Omental fat pad (tissue), 4 donors: ENCODE measurements around the gene NDC1. TPM values are rescaled to one million over a fixed set of nuclear protein-coding genes. Genes with fewer than 3 reads are reported as not detected.

Experiments
- ATAC-seq: fragments of 150-250 bp; one replicate; pipeline ENCODE4 v1.9.1; 2016; ENCODE audit warnings: mild to moderate bottlenecking, moderate library complexity; ENCODE audit not compliant: low FRiP score
- DNase-seq: peaks from one replicate; pipeline ENCODE4 v3.0.0-alpha.2; 2019; ENCODE audit warnings: low spot score
- CTCF ChIP-seq, 3 donors: fragments of 450-650 bp; IDR thresholded peaks; one replicate each; pipeline ENCODE4 v1.5.1; 2016 to 2017; ENCODE audit warnings: antibody characterized with exemption in 3 of 3, mild to moderate bottlenecking in 3 of 3, moderate library complexity in 2 of 3
- total RNA-seq, 4 donors: library from RNA; depleted of rRNA; stranded (reverse); fragments of >200 nt; gene quantifications; one replicate each; pipeline ENCODE4 v1.1.0, GENCODE V29; 2016

The NDC1 gene
- total RNA-seq, 4 donors from 2014 or later, result 9.2 to 16.3 (median 11.8) TPM

GRCh38 chr1:53732409-53732808 lies 105.7 kb downstream of the NDC1 start:
- ATAC-seq, result no peak

GRCh38 chr1:53731779-53732305 lies 106.3 kb downstream of the NDC1 start:
- no peak for DNase-seq
- ATAC-seq, result no peak
- TF ChIP-seq CTCF (IDR thresholded peaks at IDR 0.05), result no peak

More at GRCh38 chr1:53732409-53732808, 105.7 kb downstream of the NDC1 start:
- DNase-seq, result no peak
- no peak for TF ChIP-seq CTCF (IDR thresholded peaks at IDR 0.05)

GRCh38 chr1:53731043-53731600 lies 107.0 kb downstream of the NDC1 start:
- TF ChIP-seq CTCF (IDR thresholded peaks at IDR 0.05), result no peak
- no peak for ATAC-seq
- DNase-seq, result no peak

GRCh38 chr1:53730224-53730865 lies 107.8 kb downstream of the NDC1 start:
- DNase-seq, result no peak
- ATAC-seq, result no peak
- TF ChIP-seq CTCF (IDR thresholded peaks at IDR 0.05), result no peak

GRCh38 chr1:53729456-53730223 lies 108.5 kb downstream of the NDC1 start:
- no peak for DNase-seq
- no peak for TF ChIP-seq CTCF (IDR thresholded peaks at IDR 0.05)

GRCh38 chr1:53728702-53729455 lies 109.2 kb downstream of the NDC1 start:
- DNase-seq (no peak), ATAC-seq (no peak)
- no peak for TF ChIP-seq CTCF (IDR thresholded peaks at IDR 0.05)

More at GRCh38 chr1:53729456-53730223, 108.5 kb downstream of the NDC1 start:
- ATAC-seq, result no peak
